K562 (cell line): ENCODE measurements around the gene NRF1.
"Not testable (repeated sequence)": the region's sequence is repeated elsewhere in the genome, so short reads cannot be mapped to it uniquely, and the experiment has no call there.

Experiments used
- ZNF324 ChIP-seq: fragments of 250-450 bp; sonication (Bioruptor Pico); IDR thresholded peaks from 2 replicates; pipeline ENCODE4 v1.4.0; 2020; ENCODE audit warnings: mild to moderate bottlenecking
- TF ChIP-seq, protein P1 (sequence below): fragments of 450-650 bp; formaldehyde crosslinking; IDR thresholded peaks from 2 replicates; pipeline ENCODE4 v1.4.0; 2022; ENCODE audit warnings: mild to moderate bottlenecking, moderate library complexity
- TF ChIP-seq, protein P2 (sequence below), 3 experiments: IDR thresholded peaks in 2 of 3; conservative IDR thresholded peaks in 1 of 3; 2 replicates each; pipeline ENCODE4 v1.5.1; 2011 to 2012; ENCODE audit warnings: low read length in 3 of 3, mild to moderate bottlenecking in 3 of 3, control low read depth in 2 of 3, improper control_type of control experiment in 1 of 3, inconsistent platforms in 1 of 3, low read depth in 1 of 3, mixed read lengths in 1 of 3, moderate library complexity in 1 of 3; ENCODE audit not compliant: insufficient read depth in 2 of 3

DNA sequence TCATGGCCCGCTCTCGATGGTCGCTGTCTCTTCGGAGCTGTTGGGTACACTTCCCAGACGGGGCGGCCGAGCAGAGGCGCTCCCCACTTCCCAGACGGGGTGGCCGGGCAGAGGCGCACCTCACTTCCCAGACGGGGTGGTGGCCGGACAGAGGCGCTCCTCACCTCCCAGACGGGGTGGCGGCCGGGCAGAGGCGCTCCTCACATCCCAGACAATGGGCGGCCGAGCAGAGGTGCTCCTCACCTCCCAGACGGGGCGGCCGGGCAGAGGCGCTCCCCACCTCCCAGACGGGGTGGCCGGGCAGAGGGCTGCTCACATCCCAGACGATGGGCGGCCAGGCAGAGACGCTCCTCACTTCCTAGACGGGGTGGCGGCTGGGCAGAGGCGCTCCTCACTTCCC, 51.7 kb downstream of the NRF1 start:
- TF ChIP-seq, protein P1, sequence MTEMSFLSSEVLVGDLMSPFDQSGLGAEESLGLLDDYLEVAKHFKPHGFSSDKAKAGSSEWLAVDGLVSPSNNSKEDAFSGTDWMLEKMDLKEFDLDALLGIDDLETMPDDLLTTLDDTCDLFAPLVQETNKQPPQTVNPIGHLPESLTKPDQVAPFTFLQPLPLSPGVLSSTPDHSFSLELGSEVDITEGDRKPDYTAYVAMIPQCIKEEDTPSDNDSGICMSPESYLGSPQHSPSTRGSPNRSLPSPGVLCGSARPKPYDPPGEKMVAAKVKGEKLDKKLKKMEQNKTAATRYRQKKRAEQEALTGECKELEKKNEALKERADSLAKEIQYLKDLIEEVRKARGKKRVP (CRISPR knock-in tag) = not testable (repeated sequence)
- TF ChIP-seq, protein P2, sequence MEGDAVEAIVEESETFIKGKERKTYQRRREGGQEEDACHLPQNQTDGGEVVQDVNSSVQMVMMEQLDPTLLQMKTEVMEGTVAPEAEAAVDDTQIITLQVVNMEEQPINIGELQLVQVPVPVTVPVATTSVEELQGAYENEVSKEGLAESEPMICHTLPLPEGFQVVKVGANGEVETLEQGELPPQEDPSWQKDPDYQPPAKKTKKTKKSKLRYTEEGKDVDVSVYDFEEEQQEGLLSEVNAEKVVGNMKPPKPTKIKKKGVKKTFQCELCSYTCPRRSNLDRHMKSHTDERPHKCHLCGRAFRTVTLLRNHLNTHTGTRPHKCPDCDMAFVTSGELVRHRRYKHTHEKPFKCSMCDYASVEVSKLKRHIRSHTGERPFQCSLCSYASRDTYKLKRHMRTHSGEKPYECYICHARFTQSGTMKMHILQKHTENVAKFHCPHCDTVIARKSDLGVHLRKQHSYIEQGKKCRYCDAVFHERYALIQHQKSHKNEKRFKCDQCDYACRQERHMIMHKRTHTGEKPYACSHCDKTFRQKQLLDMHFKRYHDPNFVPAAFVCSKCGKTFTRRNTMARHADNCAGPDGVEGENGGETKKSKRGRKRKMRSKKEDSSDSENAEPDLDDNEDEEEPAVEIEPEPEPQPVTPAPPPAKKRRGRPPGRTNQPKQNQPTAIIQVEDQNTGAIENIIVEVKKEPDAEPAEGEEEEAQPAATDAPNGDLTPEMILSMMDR (IDR thresholded peaks at IDR 0.05 in 2 of 3, conservative IDR thresholded peaks at IDR 0.05 in 1 of 3; ENCODE audit: insufficient read depth in 2 of 3, low read depth in 1 of 3, low read length in 3 of 3) = not testable (repeated sequence)
- not testable (repeated sequence) for TF ChIP-seq ZNF324 (CRISPR knock-in tag)
